Measurements from ENCODE around the gene HECTD3.

- TF ChIP-seq ZNF512 (tag; IDR thresholded peaks at IDR 0.05) (no peak), POLR2AphosphoS5 (IDR thresholded peaks at IDR 0.05; ENCODE audit: control insufficient read depth, insufficient read depth, low read depth, low read length) (no peak)
These were observed 33.8 kb upstream of the HECTD3 start for GRCh38 chr1:45044916-45045315.
